ENCODE results near the gene ALPK3. TPM values are rescaled to one million over a fixed set of nuclear protein-coding genes. Genes with fewer than 3 reads are reported as not detected.
A peak's percentile ranks its signal among the peaks of the same experiment; 100 is the strongest.

Gene ALPK3
- total RNA-seq, 1 donor from 2014 or later = 5.5 TPM

DNA sequence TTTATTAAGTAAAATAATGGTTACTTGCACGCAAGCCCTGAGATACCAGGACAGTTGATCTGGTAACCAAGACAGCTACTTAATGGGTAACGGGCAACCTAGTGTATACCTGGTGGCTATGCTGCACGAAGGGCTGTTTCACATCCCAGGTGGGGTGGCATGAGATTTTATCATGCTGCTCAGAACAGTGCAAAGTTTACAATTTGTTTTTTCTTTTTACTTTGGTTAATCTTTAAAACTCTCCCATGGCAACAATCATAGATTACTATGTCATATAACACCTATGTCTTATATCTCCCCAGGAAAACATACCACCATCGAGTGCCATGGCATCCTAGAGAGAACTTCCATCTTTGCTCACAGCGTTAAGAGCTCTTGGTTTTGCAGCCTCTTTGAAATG is 35.1 kb downstream of the ALPK3 start:
- no peak for ATAC-seq

DNA sequence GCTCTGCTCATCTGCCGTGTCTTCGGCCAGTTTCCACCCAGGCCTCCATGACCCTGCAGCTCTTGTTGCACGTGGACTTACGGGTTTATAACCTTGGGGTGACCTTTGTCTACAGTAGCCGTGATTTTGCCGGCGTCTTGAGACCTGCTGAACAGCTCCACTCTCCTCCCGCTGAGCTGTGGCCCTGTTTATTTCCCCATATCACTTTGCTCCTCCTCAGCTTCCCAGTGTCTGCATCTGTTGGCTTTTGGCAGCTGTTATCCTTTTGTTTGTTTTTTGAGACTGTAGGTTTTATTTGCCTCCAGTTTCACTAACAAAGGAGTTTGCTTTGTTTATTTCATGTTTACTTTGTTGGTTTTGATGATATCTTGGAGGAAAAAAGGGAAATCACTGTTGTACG is 38.0 kb downstream of the ALPK3 start:
- no peak for ATAC-seq

DNA sequence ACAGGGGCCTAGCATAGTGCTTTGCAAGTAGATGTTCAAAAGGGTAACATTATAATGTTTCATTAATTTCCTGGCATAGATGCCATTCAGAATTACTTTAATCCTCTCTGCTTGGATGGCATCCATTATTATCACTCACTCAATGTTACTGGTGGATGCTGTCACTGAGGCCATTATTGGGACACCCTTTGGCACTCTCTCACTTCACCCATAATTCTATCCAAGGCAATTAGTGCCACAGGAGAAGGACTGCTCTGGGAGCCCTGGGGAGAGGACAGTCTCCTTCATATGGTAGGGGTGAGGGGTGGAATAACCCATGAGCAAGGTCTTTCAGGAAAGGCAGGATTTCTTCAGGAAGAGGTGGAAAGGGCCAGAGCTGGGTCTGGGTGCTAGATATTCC is 38.6 kb downstream of the ALPK3 start:
- no peak for ATAC-seq

DNA sequence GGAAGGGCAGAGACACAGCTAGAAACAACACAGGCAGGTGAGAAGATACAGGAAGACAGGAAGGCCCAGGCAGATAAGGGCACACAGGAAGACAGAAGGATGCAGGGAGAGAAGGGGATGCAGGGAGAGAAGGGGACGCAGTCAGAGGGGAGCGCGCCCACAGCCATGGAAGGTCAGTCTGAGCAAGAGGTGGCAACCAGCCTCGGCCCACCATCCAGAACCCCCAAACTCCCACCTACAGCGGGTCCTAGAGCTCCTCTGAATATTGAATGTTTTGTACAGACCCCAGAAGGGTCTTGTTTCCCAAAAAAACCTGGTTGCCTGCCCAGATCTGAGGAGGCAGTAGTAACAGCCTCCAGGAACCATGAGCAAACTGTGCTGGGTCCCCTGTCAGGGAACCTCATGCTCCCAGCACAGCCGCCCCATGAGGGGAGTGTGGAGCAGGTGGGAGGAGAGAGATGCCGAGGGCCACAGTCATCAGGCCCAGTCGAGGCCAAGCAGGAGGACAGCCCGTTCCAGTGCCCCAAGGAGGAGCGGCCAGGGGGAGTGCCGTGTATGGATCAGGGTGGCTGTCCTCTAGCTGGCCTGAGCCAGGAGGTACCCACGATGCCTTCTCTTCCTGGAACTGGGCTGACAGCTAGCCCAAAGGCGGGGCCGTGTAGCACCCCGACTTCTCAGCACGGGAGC is 39.7 kb downstream of the ALPK3 start:
- peak; percentile 56 for ATAC-seq

GRCh38 chr15:84857418-84858004 is 40.4 kb downstream of the ALPK3 start:
- ATAC-seq = no peak

DNA sequence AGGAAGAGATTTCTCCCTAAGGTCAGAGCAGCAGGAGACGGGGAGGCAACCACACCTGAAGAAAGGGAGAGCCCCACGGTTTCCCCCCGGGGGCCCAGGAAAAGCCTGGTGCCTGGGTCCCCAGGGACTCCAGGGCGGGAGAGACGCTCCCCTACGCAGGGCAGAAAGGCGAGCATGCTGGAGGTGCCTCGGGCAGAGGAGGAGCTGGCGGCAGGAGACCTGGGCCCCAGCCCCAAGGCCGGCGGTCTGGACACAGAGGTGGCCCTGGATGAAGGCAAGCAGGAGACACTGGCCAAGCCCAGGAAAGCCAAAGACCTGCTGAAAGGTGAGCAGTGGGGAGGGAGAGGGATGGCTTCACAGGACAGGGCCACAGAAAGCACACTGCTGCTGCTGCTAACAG is 41.1 kb downstream of the ALPK3 start:
- no peak for ATAC-seq

- peak; percentile 96 for ATAC-seq
Measured at GRCh38 chr15:84859144-84859543, 42.0 kb downstream of the ALPK3 start.

GRCh38 chr15:84859651-84860050 is 42.5 kb downstream of the ALPK3 start:
- ATAC-seq = peak; percentile 1

DNA sequence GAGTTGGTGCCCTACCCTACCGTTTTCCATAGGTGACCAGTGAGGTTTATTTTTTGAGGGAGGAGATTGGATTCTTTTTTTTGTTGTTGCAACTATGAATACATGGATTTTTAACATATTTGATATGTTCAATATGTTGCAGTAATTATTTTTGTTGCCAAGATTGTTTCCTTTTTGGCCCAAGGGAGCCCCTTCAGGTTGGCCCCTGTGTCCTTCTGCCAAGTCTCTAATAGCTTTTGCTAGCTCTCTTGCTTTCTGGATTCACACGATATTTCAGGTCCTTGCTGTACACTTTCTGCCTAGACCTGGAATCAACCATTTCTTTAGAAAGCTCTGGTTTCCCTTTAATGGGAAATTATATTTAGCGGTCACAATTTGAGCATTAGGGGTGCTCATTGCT is 44.6 kb downstream of the ALPK3 start:
- no peak for ATAC-seq

DNA sequence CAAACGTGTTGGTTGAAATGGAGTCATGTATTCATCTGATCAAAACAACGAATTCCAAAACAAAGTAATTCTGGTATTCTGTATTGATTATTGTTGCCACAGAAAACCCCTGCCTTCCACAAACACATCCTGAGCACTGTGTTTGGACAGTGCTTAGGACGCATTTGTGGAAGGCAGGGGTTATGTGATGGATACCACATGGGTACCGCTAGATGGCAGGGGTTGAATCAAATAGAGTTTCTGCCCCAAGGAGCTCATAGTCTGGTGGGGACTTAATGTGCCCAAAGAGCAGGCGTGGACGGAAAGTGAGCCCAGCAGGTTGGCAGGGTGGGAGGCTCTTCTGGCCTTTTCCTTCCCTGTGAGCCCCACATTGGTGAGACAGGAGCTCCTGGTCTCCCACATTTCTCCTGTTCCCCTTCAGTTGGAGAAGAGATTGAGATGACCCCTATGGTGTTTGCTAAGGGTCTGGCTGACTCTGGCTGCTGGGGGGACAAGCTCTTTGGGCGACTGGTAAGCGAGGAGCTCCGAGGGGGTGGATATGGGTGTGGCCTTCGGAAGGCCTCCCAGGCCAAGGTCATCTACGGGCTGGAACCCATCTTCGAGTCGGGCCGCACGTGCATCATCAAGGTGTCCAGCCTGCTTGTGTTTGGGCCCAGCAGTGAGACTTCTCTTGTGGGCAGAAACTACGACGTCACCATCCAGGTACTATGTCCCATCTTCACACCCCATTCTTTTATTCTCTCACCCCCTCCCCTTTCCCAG is 45.2 kb downstream of the ALPK3 start:
- ATAC-seq = no peak

DNA sequence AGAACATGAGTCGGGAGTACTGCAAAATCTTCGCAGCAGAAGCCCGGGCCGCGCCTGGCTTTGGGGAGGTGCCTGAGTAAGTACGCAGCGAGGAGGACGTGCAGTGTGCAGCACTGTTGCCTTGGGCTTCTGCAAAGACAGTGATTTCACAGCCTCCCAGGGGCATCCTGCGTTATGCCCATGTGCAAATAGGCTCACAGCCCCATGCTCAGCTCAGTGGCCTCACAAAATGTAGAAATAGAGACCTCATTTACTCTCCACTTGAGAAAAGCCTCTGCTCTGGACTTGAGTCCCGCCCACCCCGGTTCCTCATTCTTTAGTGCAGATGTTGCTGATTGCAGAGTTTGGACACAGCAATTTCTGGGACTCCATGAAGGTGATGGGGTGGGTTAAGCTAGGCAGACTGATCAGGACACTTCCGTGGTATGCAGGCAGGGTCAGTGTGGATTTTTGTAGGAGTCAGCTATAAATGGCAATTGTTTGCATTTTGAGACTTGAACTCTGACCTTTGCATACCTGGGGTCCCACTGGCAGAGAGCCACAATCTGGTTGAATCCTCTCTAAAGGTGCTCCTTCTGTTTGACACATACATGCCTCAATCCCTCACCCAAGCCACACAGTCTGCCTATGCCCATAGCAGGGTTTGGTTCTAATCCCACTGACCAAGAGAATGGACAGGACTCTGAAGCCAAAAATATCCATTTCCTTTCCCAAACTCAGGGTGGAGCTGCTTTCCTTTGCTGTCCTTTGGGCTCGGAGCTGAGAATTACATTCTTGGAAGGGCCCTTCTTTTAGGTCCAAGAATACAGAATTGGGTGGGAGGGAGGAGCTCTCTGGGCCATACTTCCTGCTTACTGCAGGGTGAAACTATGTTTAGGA is 46.6 kb downstream of the ALPK3 start:
- ATAC-seq = no peak

GRCh38 chr15:84864444-84864795 is 47.3 kb downstream of the ALPK3 start:
- no peak for ATAC-seq

DNA sequence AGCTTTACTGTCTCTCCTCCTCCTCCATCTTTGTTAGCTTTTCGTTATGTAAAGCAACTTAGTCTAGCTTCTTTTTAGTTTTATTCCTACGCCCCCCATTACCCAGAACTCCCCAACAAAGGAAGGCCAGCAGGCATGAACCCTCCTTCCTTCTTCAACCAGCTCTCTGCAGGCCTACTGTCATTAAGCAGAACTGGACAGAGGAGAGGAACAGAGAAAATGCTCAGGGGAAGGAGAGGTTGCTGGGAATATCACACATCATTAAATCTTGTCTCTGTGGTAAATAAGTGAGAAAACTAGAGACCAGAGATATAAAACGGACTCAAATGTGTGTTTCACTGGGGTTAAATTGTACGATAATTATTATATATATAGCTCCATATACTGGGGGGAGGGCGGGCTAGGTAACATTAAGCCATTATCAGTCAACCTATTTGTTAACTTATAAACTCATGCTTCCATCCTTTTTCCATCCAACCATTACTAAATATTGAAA is 48.0 kb downstream of the ALPK3 start:
- no peak for ATAC-seq

- no peak for ATAC-seq
Measured at GRCh38 chr15:84868037-84868880, 51.1 kb downstream of the ALPK3 start.

- no peak for ATAC-seq
Measured at GRCh38 chr15:84869510-84869909, 52.4 kb downstream of the ALPK3 start.

- ATAC-seq = no peak
Measured at GRCh38 chr15:84871428-84871985, 54.4 kb downstream of the ALPK3 start.

DNA sequence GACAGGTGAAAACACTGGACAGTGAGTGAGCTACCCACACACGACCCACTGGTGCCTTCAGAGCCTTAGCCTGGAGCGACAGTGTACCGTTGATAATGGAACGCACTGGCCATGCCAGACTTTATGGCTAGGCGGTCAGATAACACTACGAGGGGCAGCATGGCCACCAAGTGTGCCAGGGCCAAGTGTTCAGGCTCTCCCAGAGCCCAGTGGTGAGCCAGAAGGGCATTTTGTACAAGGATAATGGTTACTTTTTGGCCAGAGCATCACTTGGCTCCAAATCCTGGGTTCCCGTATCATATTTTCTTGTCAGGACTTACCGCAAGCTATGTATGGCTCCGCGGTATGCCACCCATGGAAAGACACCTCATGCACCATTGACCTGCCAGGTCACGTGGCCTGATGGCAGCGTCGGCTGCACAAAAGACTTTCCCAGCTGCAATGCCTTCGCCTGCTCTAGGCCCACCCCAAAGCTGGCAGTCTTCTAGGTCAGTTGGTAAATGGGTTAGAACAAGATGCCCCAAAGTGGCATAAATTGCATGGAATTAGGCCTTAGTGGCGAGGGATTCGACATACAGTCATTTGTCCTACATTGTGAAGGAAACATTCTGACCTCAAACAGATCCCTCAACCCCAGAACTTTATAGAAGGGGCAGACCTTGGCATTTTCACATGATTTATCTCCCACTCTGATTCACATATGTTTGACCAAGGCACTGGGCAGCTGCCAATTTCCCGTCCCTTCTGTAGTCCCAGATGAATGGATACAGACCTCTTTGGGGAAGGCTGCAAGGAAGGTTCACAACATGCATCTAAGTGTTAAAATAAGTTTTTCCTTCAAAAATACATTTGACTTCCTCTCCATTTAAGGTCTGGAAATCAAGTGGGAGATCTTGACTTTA is 55.1 kb downstream of the ALPK3 start:
- no peak for ATAC-seq

GRCh38 chr15:84873997-84874396 is 56.8 kb downstream of the ALPK3 start:
- no peak for ATAC-seq

GRCh38 chr15:84874981-84875699 is 58.0 kb downstream of the ALPK3 start:
- ATAC-seq = no peak

GRCh38 chr15:84876269-84876668 is 59.1 kb downstream of the ALPK3 start:
- ATAC-seq = no peak

Data from esophagus mucosa (tissue), 1 donor.